Choroid plexus epithelial cell (primary cell): ENCODE data around the gene THOC5.

ENCODE experiments used
- DNase-seq: peaks from one replicate; pipeline ENCODE4 v3.0.0-alpha.2; 2010; ENCODE audit warnings: low read depth
- H3K4me3 ChIP-seq: 2 replicates; pipeline ENCODE4 v1.5.1; 2011; ENCODE audit warnings: low read depth, mild to moderate bottlenecking, control low read depth, low read length, moderate library complexity
- CTCF ChIP-seq: conservative IDR thresholded peaks from 2 replicates; pipeline ENCODE4 v1.5.1; 2011; ENCODE audit warnings: low read depth, mild to moderate bottlenecking, control low read depth, inconsistent platforms, low read length, moderate library complexity

The THOC5 gene

GRCh38 chr22:29479417-29480261 is 73.9 kb downstream of the THOC5 start, which contains the start of gene NEFH:
NEFH (plus strand) TSS chr22:29480218; CDS start chr22:29480263, 45 bp downstream.
- TF ChIP-seq CTCF: no peak
- DNase-seq: no peak
- H3K4me3 ChIP-seq: peak within 1 kb of the TSS; percentile 42

GRCh38 chr22:29478326-29479276 is 75.0 kb downstream of the THOC5 start:
- no peak for TF ChIP-seq CTCF
- peak; percentile 21 for DNase-seq
- no peak overlapping the region for H3K4me3 ChIP-seq

GRCh38 chr22:29477723-29478318 is 75.7 kb downstream of the THOC5 start:
- H3K4me3 ChIP-seq: no peak overlapping the region
- no peak for DNase-seq
- no peak for TF ChIP-seq CTCF

- DNase-seq: no peak
- H3K4me3 ChIP-seq: no peak overlapping the region
- TF ChIP-seq CTCF: no peak
These were observed 77.4 kb downstream of the THOC5 start for GRCh38 chr22:29476116-29476515.

GRCh38 chr22:29475550-29475949 is 78.0 kb downstream of the THOC5 start:
- no peak for TF ChIP-seq CTCF
- no peak overlapping the region for H3K4me3 ChIP-seq
- no peak for DNase-seq

- no peak for DNase-seq
- no peak overlapping the region for H3K4me3 ChIP-seq
- no peak for TF ChIP-seq CTCF
These were observed 80.6 kb downstream of the THOC5 start for GRCh38 chr22:29473001-29473400.
